Kidney (tissue), 14 donors: ENCODE data around the gene LTO1. TPM values are rescaled to one million over a fixed set of nuclear protein-coding genes. Genes with fewer than 3 reads are reported as not detected.
"Not testable (repeated sequence)": the region's sequence is repeated elsewhere in the genome, so short reads cannot be mapped to it uniquely, and the experiment has no call there.

Experiments
- DNase-seq, 5 donors: peaks; one replicate each; pipeline ENCODE4 v3.0.0-alpha.2; 2013 to 2020
- FAIRE-seq: peaks from 2 replicates; lab custom pipeline; 2012; peaks lifted over from hg19 to GRCh38; lab: Jason Lieb, UNC
- H3K27ac ChIP-seq, 2 donors: one replicate each; pipeline ENCODE4 v1.7.0; 2013; ENCODE audit warnings: low read depth in 2 of 2, low read length in 2 of 2, inconsistent platforms in 1 of 2
- H3K27me3 ChIP-seq: one replicate; pipeline ENCODE4 v1.7.1; 2013; ENCODE audit warnings: low read length, inconsistent platforms; ENCODE audit not compliant: control insufficient read depth, insufficient read depth
- H3K36me3 ChIP-seq, 3 donors: one replicate each; pipeline versions ENCODE4 v1.7.0 to v1.7.1; 2013; ENCODE audit warnings: low read length in 3 of 3, control low read depth in 1 of 3, inconsistent platforms in 1 of 3; ENCODE audit not compliant: insufficient read depth in 3 of 3, control insufficient read depth in 2 of 3
- H3K4me1 ChIP-seq, 3 donors: one replicate each; pipeline versions ENCODE4 v1.7.0 to v1.7.1; 2013; ENCODE audit warnings: low read length in 3 of 3, inconsistent platforms in 1 of 3, low read depth in 1 of 3; ENCODE audit not compliant: control insufficient read depth in 2 of 3, insufficient read depth in 2 of 3
- H3K4me3 ChIP-seq, 3 donors: one replicate each; pipeline versions ENCODE4 v1.7.0 to v1.8.1; 2013; ENCODE audit warnings: low read length in 3 of 3, control low read depth in 1 of 3, inconsistent platforms in 1 of 3
- H3K9ac ChIP-seq, 3 donors: one replicate each; pipeline versions ENCODE4 v1.7.0 to v1.7.1; 2013; ENCODE audit warnings: low read length in 3 of 3, control low read depth in 1 of 3, inconsistent platforms in 1 of 3
- H3K9me3 ChIP-seq, 3 donors: one replicate each; pipeline versions ENCODE4 v1.7.0 to v1.7.1; 2013; ENCODE audit warnings: low read length in 3 of 3, control low read depth in 1 of 3, inconsistent platforms in 1 of 3; ENCODE audit not compliant: control insufficient read depth in 2 of 3, insufficient read depth in 1 of 3
- CTCF ChIP-seq: IDR thresholded peaks from 3 replicates; pipeline ENCODE4 v1.5.1; 2012; ENCODE audit warnings: mild to moderate bottlenecking, moderate library complexity, borderline replicate concordance; ENCODE audit not compliant: insufficient read depth; ENCODE audit errors: extremely low read depth
- intact Hi-C: fragments of 100-400 bp; cut with DNase I; formaldehyde crosslinking; loops from one replicate; pipeline ENCODE4 v1.11.1; 2022
- polyA plus RNA-seq: library from polyadenylated mRNA; stranded (reverse); fragments of 350-450 nt; fragmentation: Illumina TruSeq; extraction: RNeasy Lipid Tissue Mini Kit (QIAGEN cat#74804); gene quantifications from one replicate; pipeline ENCODE4 v1.2.3, GENCODE V29; 2014; ENCODE audit warnings: low read depth, low replicate concordance; ENCODE audit not compliant: insufficient read depth
- total RNA-seq: library from RNA; stranded (reverse); fragmentation: NEBNext Ultra II Directional; extraction: Animal tissue kit (Norgen Biotek cat#: 25700); gene quantifications from one replicate; pipeline ENCODE4 v1.2.1, GENCODE V29; 2021
- donor health status: control.
- donor health status: control.
- donor health status: control.
- donor health status: control.
- donor health status: control.
- donor health status: DM: yes; HTN: yes; CAD: no.
- donor health status: Normal renal cell carcinoma (clear cell type).

The LTO1 gene
- total and polyA plus RNA-seq, 2 donors from 2014 or later = 14.6 to 21.9 TPM

GRCh38 chr11:69624293-69624692 lies 50.9 kb downstream of the LTO1 start:
- Histone ChIP-seq H3K27ac (no peak overlapping the region), H3K9ac (no peak overlapping the region), H3K36me3 (no peaks in the 10 kb centered on the region), H3K9me3 (no peaks in the 10 kb centered on the region), H3K4me3 (no peak overlapping the region), H3K4me1 (no peaks in the 10 kb centered on the region), H3K27me3 (no peaks in the 10 kb centered on the region)
- FAIRE-seq = no peak
- intact Hi-C loops = no loop called here
- TF ChIP-seq CTCF = no peak
- DNase-seq = no peak

GRCh38 chr11:69622097-69622681 lies 53.0 kb downstream of the LTO1 start:
- H3K27ac ChIP-seq, intact Hi-C loops, DNase-seq, H3K4me3 ChIP-seq, H3K9me3 ChIP-seq, H3K4me1 ChIP-seq, H3K36me3 ChIP-seq, H3K27me3 ChIP-seq, H3K9ac ChIP-seq, FAIRE-seq: not testable (repeated sequence)

- Histone ChIP-seq H3K4me1 (no peaks in the 10 kb centered on the region), H3K27me3 (no peaks in the 10 kb centered on the region), H3K36me3 (no peaks in the 10 kb centered on the region), H3K4me3 (no peak overlapping the region), H3K9ac (no peak overlapping the region), H3K27ac (no peak overlapping the region), H3K9me3 (no peaks in the 10 kb centered on the region)
- no peak for DNase-seq
- no peak for TF ChIP-seq CTCF
- intact Hi-C loops = no loop called here
- FAIRE-seq = no peak
Measured at GRCh38 chr11:69620683-69621290, 54.4 kb downstream of the LTO1 start.

- FAIRE-seq (no peak), DNase-seq (no peak)
- Histone ChIP-seq H3K27me3 (no peaks in the 10 kb centered on the region), H3K9ac (no peak overlapping the region), H3K9me3 (no peaks in the 10 kb centered on the region), H3K4me3 (no peak overlapping the region), H3K27ac (no peak overlapping the region), H3K36me3 (no peaks in the 10 kb centered on the region), H3K4me1 (no peaks in the 10 kb centered on the region)
- TF ChIP-seq CTCF = no peak
- intact Hi-C loops = no loop called here
Measured at GRCh38 chr11:69618237-69618636, 56.9 kb downstream of the LTO1 start.
